Hematopoietic multipotent progenitor cell treated with erythropoietin and hydrocortisone succinate and interleukin-3 and kit ligand, for 4 days (in vitro differentiated cells): ENCODE measurements around the gene INAFM1.
"Not testable (repeated sequence)": the region's sequence is repeated elsewhere in the genome, so short reads cannot be mapped to it uniquely, and the experiment has no call there.

Experiments
- DNase-seq: peaks from one replicate; pipeline ENCODE4 v3.0.0-alpha.2; 2015

The INAFM1 gene

DNA sequence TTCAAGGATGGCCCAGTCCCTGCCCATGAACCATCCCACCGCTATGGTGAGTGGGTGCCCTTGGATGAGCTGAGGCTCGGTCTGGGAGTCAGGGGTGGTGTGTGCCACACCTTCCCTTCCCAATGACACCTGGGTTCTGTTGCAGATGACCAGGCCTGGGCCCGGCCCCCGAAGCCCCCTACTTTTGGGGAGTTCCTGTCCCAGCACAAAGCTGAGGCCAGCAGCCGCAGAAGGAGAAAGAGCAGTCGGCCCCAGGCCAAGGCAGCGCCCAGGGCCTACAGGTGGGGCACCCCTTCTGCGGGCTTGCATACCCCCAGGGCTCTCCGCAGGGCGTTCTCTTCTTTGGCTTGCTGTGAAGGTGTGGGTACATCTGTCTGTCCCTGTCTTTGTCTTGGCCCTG, 4.3 kb upstream of the INAFM1 start:
- DNase-seq = no peak

- DNase-seq = no peak
Observed at GRCh38 chr19:47271949-47272348, 2.7 kb upstream of the INAFM1 start.

DNA sequence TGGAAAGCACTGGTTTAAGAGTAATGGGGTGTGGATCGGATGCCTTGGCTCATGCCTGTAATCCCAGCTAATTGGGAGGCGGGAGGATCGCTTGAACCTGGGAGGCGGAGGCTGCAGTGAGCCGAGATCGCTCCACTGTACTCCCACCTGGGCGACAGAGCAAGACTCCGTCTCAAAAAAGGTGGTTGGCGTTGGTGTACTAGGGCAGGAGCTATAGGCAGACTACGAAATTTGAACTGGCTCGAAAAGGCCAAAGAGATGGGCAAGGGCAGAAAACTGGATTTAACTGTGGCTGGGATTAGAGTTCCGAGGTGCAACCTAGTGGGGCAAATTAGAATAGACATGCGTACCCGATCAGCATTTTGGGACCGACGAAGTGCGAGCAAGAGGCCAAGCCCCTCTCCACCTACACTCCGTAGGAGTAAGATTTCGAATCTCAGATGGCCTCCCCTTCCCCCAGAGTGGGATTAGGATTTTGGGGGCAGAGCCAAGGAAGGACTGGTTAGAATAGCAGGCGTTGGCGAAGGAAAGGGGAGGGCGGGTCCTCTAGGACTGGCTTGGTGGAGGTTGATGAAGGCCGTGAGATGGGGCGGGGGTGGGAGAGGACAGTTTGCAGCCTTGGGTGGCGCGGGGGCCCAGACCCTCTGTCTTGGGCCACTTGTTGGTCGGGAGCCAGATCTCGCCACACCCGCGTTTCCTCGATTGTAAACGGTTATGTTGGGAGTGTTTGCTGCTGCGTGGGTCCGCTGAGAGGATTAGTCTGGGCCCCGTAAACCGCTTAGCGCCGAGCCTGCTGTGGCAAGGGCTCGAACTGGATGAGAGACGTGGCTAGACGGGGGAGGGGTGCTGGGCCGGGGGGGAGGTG, 2.0 kb upstream of the INAFM1 start:
- peak; percentile 82 for DNase-seq

- DNase-seq = peak; percentile 98
Observed at GRCh38 chr19:47273313-47274070, 1.2 kb upstream of the INAFM1 start.

- no peak for DNase-seq
Observed at GRCh38 chr19:47274891-47275761, 441 bp downstream of the INAFM1 start.

GRCh38 chr19:47275791-47276461, 1.2 kb downstream of the INAFM1 start:
- DNase-seq = no peak

GRCh38 chr19:47276513-47276912, 1.8 kb downstream of the INAFM1 start:
- not testable (repeated sequence) for DNase-seq

GRCh38 chr19:47280183-47280797, 5.6 kb downstream of the INAFM1 start:
- DNase-seq = peak; percentile 61

- DNase-seq = no peak
Observed at GRCh38 chr19:47283405-47284059, 8.8 kb downstream of the INAFM1 start.

GRCh38 chr19:47284324-47284899, 9.7 kb downstream of the INAFM1 start:
- DNase-seq = peak; percentile 80

- DNase-seq = peak; percentile 95
Observed at GRCh38 chr19:47296036-47296435, 21.4 kb downstream of the INAFM1 start.

- DNase-seq = not testable (repeated sequence)
Observed at GRCh38 chr19:47300867-47301266, 26.2 kb downstream of the INAFM1 start.

GRCh38 chr19:47302249-47302648, 27.6 kb downstream of the INAFM1 start:
- no peak for DNase-seq

DNA sequence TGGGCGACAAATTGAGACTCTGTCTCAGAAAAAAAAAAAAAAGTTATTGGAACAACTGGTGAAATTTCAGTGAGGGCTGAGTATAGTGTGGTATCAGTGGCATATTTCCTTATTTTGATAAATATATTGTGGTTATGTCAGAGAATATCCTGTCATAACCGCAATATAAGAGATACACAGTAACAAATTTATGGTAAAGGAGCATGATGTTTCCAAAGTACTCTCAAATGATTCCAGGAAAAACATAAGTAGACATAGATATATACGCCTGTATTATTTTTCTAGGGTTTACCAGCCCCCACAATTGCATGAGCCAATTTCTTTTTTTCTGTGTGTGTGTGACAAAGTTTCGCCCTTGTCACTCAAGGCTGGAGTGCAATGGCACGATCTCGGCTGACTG, 29.3 kb downstream of the INAFM1 start:
- DNase-seq = peak; percentile 88

DNA sequence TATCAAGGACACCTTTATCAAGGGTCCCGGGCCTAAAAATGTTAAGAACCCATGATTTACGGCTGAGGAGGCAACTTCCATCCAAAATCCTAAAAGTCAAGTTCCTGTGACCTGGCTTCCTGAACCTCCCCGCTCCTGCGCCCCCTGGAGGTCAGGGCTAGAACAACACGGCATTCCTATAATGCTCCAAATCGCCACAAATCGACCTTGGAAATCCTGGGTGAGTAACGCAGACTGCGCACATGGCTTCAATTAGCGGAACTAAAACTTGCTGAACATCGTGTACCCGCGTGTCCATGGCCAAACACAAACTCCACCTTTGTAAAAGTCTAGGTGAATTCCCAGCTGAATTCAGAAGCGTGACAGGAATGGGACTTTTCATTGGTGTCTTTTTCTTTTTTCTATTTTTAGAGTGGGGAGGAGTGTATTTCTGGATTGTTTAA, 30.6 kb downstream of the INAFM1 start:
- DNase-seq = peak; percentile 63

DNA sequence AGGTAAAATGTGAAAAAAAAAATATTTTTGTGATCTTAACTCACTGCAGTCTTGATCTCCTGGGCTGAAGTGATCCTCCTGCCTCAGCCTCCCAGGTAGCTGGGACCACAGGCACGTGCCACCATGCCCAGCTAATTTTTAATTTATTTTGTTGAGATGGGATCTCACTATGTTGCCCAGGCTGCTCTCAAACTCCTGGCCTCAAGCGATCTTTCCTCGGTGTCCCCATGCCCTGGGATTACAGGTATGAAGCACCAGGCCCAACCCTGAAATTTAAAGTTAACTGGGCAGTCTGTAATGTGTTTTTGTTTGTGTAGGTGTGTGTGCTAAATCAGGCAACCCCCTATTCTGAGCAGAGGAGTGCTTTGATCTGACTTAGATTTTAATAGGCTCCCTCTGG, 31.6 kb downstream of the INAFM1 start:
- no peak for DNase-seq

DNA sequence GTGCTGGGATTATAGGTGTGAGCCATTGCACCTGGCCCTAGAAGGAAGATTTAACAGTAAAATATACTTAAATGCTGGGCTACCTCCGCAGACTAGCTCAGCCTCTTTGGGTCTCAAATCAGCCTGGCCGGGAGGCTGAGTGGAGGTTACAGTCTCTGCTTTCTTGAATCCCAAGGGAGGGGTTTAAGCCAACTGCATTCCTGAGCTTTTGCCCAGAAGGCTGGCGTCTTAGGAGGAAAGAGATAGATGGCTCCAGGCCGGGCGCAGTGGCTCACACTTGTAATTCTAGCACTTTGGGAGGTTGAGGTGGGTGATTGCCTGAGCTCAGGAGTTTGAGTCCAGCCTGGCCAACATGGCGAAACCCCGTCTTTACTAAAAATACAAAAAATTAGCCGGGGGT, 34.4 kb downstream of the INAFM1 start:
- no peak for DNase-seq

DNA sequence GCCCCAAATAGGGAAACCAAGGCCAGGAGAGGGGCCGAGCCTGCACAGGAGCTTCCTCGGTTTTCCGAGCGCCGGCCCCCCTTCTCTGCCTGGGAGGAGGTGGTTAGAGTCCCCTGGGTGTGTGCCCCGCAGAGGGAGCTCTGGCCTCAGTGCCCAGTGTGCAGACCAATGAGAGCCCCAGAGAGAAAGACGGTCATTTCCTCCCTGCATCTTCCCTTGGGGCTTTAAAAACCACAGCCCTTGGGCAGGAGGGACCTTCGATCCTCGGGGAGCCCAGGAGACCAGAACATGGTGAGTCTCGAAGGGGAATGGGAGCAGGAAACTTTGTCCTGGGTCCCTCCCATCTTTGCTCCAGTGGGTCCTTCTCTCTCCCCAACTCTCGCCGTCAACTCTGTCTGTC, 34.9 kb downstream of the INAFM1 start, which contains the start of gene C5AR1:
TSS of gene C5AR1 (plus strand) at position 254 of the 400 bp plus-strand sequence. CDS start at position 289, 35 bp downstream.
- DNase-seq = no peak

GRCh38 chr19:47310323-47310722, 35.6 kb downstream of the INAFM1 start:
- no peak for DNase-seq

- peak; percentile 38 for DNase-seq
Observed at GRCh38 chr19:47310819-47311218, 36.1 kb downstream of the INAFM1 start.
